Liver (tissue), 9 donors: ENCODE results near the gene PRSS8. TPM values are rescaled to one million over a fixed set of nuclear protein-coding genes. Genes with fewer than 3 reads are reported as not detected.
A peak's percentile ranks its signal among the peaks of the same experiment; 100 is the strongest.

Experiments
- DNase-seq: peaks from one replicate; pipeline ENCODE4 v3.0.0-alpha.2; 2017; ENCODE audit warnings: low spot score
- H3K27ac ChIP-seq, 2 donors: one replicate each; pipeline ENCODE4 v1.7.0; 2013; ENCODE audit warnings: inconsistent platforms in 2 of 2, low read length in 2 of 2, control low read depth in 1 of 2, low read depth in 1 of 2, mild to moderate bottlenecking in 1 of 2
- H3K27me3 ChIP-seq, 4 donors: one replicate each; pipeline versions ENCODE4 v1.6.1 to v1.7.0; 2013; ENCODE audit warnings: low read length in 3 of 4, inconsistent platforms in 1 of 4, mild to moderate bottlenecking in 1 of 4, moderate library complexity in 1 of 4; ENCODE audit not compliant: control insufficient read depth in 4 of 4, insufficient read depth in 4 of 4
- H3K36me3 ChIP-seq, 4 donors: one replicate each; pipeline versions ENCODE4 v1.6.1 to v1.7.0; 2013; ENCODE audit warnings: low read length in 3 of 4, mild to moderate bottlenecking in 3 of 4, low read depth in 1 of 4, moderate library complexity in 1 of 4; ENCODE audit not compliant: control insufficient read depth in 4 of 4, insufficient read depth in 3 of 4
- H3K4me1 ChIP-seq, 4 donors: one replicate each; pipeline versions ENCODE4 v1.6.1 to v1.7.0; 2013; ENCODE audit warnings: low read length in 3 of 4, mild to moderate bottlenecking in 3 of 4, moderate library complexity in 1 of 4; ENCODE audit not compliant: control insufficient read depth in 4 of 4, insufficient read depth in 4 of 4
- H3K4me3 ChIP-seq, 3 donors: one replicate each; pipeline versions ENCODE4 v1.6.1 to v1.7.0; 2013; ENCODE audit warnings: low read length in 3 of 3, control low read depth in 1 of 3, low read depth in 1 of 3, mild to moderate bottlenecking in 1 of 3
- H3K9ac ChIP-seq, 2 donors: one replicate each; pipeline ENCODE4 v1.7.0; 2013; ENCODE audit warnings: low read length in 2 of 2, mild to moderate bottlenecking in 2 of 2, moderate library complexity in 2 of 2, control low read depth in 1 of 2, low read depth in 1 of 2
- H3K9me3 ChIP-seq, 4 donors: one replicate each; pipeline versions ENCODE4 v1.6.1 to v1.7.0; 2013; ENCODE audit warnings: low read length in 3 of 4; ENCODE audit not compliant: control insufficient read depth in 4 of 4
- EGR1 ChIP-seq, 2 donors: IDR thresholded peaks; 2 replicates each; pipeline ENCODE4 v1.6.1; 2016 to 2018; ENCODE audit warnings: antibody characterized with exemption in 2 of 2, low read depth in 2 of 2
- FOXA2 ChIP-seq: IDR thresholded peaks from 2 replicates; pipeline ENCODE4 v1.6.1; 2016; ENCODE audit warnings: antibody characterized with exemption
- GABPA ChIP-seq, 2 donors: IDR thresholded peaks in 1 of 2; conservative IDR thresholded peaks in 1 of 2; 2 replicates each; pipeline ENCODE4 v1.6.1; 2016; ENCODE audit warnings: antibody characterized with exemption in 2 of 2, mild to moderate bottlenecking in 1 of 2, moderate library complexity in 1 of 2
- HNF4A ChIP-seq, 2 donors: conservative IDR thresholded peaks; 2 replicates each; pipeline ENCODE4 v1.6.1; 2016; ENCODE audit warnings: antibody characterized with exemption in 2 of 2, mild to moderate bottlenecking in 2 of 2
- HNF4G ChIP-seq: IDR thresholded peaks from 2 replicates; pipeline ENCODE4 v1.6.1; 2016; ENCODE audit warnings: antibody characterized with exemption
- RAD21 ChIP-seq, 2 donors: IDR thresholded peaks; 2 replicates each; pipeline ENCODE4 v1.6.1; 2016; ENCODE audit warnings: antibody characterized with exemption in 2 of 2, mild to moderate bottlenecking in 2 of 2
- SP1 ChIP-seq: IDR thresholded peaks from 2 replicates; pipeline ENCODE4 v1.6.1; 2018; ENCODE audit warnings: antibody characterized with exemption, mild to moderate bottlenecking
- TAF1 ChIP-seq: conservative IDR thresholded peaks from 2 replicates; pipeline ENCODE4 v1.6.1; 2016; ENCODE audit warnings: antibody characterized with exemption, mild to moderate bottlenecking
- YY1 ChIP-seq: IDR thresholded peaks from 2 replicates; pipeline ENCODE4 v1.6.1; 2016; ENCODE audit warnings: antibody characterized with exemption, mild to moderate bottlenecking
- WGBS: extraction: QIAGEN DNeasy Blood & Tissue Kit; methylation state at CpG from one replicate; pipeline ENCODE4 v1.1.7; 2013; 5-methylcytosine and 5-hydroxymethylcytosine counted together
- polyA plus RNA-seq, 2 donors: library from polyadenylated mRNA; stranded (reverse) in 1 of 2; unstranded in 1 of 2; fragments of 200-250 nt in 1 of 2; fragments of >200 nt in 1 of 2; fragmentation: Nextera tagmentation in 1 of 2; extraction: Ambion mirVana in 1 of 2; gene quantifications; one replicate each; pipeline versions ENCODE4 v1.2.1 to v1.2.3, GENCODE V29; 2013 to 2015
- total RNA-seq, 2 donors: library from RNA; depleted of rRNA; stranded (reverse); fragments of >200 nt; gene quantifications; one replicate each; pipeline ENCODE4 v1.2.3, GENCODE V29; 2014
- TF ChIP-seq, protein P1 (sequence below): IDR thresholded peaks from 2 replicates; pipeline ENCODE4 v1.6.1; 2016; ENCODE audit warnings: antibody characterized with exemption
- TF ChIP-seq, protein P2 (sequence below): fragments of 150-350 bp; IDR thresholded peaks from 2 replicates; pipeline ENCODE4 v1.5.1; 2017; ENCODE audit warnings: improper control_type of control experiment, low read depth, low read length; ENCODE audit not compliant: missing input control
- TF ChIP-seq, protein P3 (sequence below): IDR thresholded peaks from 2 replicates; pipeline ENCODE4 v1.6.1; 2016; ENCODE audit warnings: antibody characterized with exemption
- TF ChIP-seq, protein P4 (sequence below): IDR thresholded peaks from 2 replicates; pipeline ENCODE4 v1.6.1; 2016; ENCODE audit warnings: antibody characterized with exemption
- donor health status: healthy.
- donor health status: healthy.
- donor health status: healthy.
- donor health status: healthy.
- donor health status: healthy.

Gene PRSS8
- total and polyA plus RNA-seq, 4 donors = 1.1 to 50.1 (median 8.4) TPM

DNA sequence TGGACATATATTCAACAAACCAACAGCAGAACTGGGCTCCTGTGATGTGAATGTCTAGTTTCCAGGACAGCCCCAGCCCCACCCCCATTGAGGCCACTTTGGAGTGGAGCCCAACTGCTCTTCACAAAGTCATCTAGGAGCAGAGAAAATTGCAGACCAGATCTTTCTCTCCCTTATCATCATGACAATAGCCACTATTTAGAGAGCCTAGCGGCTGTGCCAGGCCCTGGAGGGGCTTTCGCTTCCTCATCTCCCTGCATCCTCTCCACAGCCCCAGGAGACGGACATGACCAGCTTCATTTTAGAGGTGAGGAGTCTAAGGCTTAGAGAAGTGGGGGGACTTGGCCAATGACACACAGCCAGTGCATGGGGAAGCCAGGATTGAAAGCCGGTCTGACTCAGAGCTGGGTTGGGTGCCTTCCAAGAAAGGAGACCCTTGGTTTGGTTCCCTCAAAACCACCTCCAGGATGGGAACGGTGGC lies 1.4 kb downstream of the PRSS8 start:
- peak overlapping the region in 1 of 2 donors; percentile 74 for H3K27ac ChIP-seq
- H3K9ac ChIP-seq = no peak overlapping the region
- no peaks in the 10 kb centered on the region for H3K27me3 ChIP-seq
- no peak for DNase-seq
- TF ChIP-seq RAD21 (IDR thresholded peaks at IDR 0.05) (no peak), HNF4G (no peak), TAF1 (no peak), HNF4A (conservative IDR thresholded peaks at IDR 0.05) (no peak), GABPA (IDR thresholded peaks at IDR 0.05 in 1 of 2, conservative IDR thresholded peaks at IDR 0.05 in 1 of 2) (no peak), FOXA2 (no peak), EGR1 (IDR thresholded peaks at IDR 0.05; ENCODE audit: low read depth in 2 of 2) (no peak), YY1 (no peak)
- TF ChIP-seq, protein P1, sequence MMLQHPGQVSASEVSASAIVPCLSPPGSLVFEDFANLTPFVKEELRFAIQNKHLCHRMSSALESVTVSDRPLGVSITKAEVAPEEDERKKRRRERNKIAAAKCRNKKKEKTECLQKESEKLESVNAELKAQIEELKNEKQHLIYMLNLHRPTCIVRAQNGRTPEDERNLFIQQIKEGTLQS = no peak
- TF ChIP-seq, protein P2, sequence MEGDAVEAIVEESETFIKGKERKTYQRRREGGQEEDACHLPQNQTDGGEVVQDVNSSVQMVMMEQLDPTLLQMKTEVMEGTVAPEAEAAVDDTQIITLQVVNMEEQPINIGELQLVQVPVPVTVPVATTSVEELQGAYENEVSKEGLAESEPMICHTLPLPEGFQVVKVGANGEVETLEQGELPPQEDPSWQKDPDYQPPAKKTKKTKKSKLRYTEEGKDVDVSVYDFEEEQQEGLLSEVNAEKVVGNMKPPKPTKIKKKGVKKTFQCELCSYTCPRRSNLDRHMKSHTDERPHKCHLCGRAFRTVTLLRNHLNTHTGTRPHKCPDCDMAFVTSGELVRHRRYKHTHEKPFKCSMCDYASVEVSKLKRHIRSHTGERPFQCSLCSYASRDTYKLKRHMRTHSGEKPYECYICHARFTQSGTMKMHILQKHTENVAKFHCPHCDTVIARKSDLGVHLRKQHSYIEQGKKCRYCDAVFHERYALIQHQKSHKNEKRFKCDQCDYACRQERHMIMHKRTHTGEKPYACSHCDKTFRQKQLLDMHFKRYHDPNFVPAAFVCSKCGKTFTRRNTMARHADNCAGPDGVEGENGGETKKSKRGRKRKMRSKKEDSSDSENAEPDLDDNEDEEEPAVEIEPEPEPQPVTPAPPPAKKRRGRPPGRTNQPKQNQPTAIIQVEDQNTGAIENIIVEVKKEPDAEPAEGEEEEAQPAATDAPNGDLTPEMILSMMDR = no peak
- TF ChIP-seq, protein P3, sequence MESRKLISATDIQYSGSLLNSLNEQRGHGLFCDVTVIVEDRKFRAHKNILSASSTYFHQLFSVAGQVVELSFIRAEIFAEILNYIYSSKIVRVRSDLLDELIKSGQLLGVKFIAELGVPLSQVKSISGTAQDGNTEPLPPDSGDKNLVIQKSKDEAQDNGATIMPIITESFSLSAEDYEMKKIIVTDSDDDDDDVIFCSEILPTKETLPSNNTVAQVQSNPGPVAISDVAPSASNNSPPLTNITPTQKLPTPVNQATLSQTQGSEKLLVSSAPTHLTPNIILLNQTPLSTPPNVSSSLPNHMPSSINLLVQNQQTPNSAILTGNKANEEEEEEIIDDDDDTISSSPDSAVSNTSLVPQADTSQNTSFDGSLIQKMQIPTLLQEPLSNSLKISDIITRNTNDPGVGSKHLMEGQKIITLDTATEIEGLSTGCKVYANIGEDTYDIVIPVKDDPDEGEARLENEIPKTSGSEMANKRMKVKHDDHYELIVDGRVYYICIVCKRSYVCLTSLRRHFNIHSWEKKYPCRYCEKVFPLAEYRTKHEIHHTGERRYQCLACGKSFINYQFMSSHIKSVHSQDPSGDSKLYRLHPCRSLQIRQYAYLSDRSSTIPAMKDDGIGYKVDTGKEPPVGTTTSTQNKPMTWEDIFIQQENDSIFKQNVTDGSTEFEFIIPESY = no peak
- WGBS = 70% methylated on average over 5 of the region's 5 CpGs
- peaks cover 0 to 18% (median 5%) of the 10 kb centered on the region in 4 donors for H3K4me1 ChIP-seq
- H3K9me3 ChIP-seq = no peaks in the 10 kb centered on the region
- peaks cover 8 to 25% (median 11%) of the 10 kb centered on the region in 4 donors for H3K36me3 ChIP-seq
- H3K4me3 ChIP-seq = no peak overlapping the region

DNA sequence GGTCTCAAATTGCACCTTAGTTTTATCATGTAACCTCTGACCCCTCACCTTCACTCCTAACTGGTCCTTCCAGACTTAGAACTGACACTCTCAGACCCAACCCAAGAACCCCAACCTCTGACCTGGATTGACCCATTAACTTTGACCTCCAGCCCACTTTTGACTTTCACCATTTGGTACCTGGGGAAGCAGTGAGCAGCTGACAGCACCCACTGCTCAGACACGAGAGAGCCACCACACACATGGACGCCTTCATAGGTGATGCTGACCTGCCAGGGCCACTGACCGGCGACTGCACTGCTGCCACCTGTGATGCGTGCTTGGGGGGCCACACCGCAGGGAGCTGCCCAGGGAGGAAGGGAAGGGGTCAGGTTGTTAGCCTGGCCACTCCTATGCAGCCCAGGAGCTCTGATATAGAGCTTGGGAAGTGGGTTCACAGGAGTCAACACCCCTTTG lies 2.5 kb downstream of the PRSS8 start:
- TF ChIP-seq EGR1 (IDR thresholded peaks at IDR 0.05; ENCODE audit: low read depth in 2 of 2) = no peak
- TF ChIP-seq, protein P4, sequence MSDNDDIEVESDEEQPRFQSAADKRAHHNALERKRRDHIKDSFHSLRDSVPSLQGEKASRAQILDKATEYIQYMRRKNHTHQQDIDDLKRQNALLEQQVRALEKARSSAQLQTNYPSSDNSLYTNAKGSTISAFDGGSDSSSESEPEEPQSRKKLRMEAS = no peak
- no peak for TF ChIP-seq SP1
- no peak for TF ChIP-seq TAF1
- H3K27me3 ChIP-seq = no peaks in the 10 kb centered on the region
- WGBS = 91% methylated on average over 6 of the region's 6 CpGs
- no peak overlapping the region for H3K27ac ChIP-seq
- no peaks in the 10 kb centered on the region for H3K9me3 ChIP-seq
- DNase-seq = no peak
- no peak overlapping the region for H3K9ac ChIP-seq
- no peak overlapping the region for H3K4me3 ChIP-seq
- H3K4me1 ChIP-seq = peaks cover 0 to 18% (median 5%) of the 10 kb centered on the region in 4 donors
- H3K36me3 ChIP-seq = peaks cover 8 to 30% (median 11%) of the 10 kb centered on the region in 4 donors
